SKM-1 treated with dmso at 0.1 percent for 144 hours (cell line): ENCODE measurements around the gene ADAM22.

ENCODE experiments used
- DNase-seq: peaks from one replicate; lab custom pipeline; 2025; ENCODE audit not compliant: unreplicated experiment; lab: John Stamatoyannopoulos, UW

The ADAM22 gene

GRCh38 chr7:87948371-87948770 is 14.3 kb downstream of the ADAM22 start:
- DNase-seq, result no peak

GRCh38 chr7:87959336-87959735 is 25.3 kb downstream of the ADAM22 start:
- DNase-seq, result no peak

GRCh38 chr7:87960239-87960638 is 26.2 kb downstream of the ADAM22 start:
- DNase-seq, result no peak

GRCh38 chr7:87961754-87962153 is 27.7 kb downstream of the ADAM22 start:
- DNase-seq, result no peak

GRCh38 chr7:87966271-87966670 is 32.2 kb downstream of the ADAM22 start:
- DNase-seq, result no peak

GRCh38 chr7:87968021-87968420 is 34.0 kb downstream of the ADAM22 start:
- no peak for DNase-seq

- DNase-seq, result no peak
Observed at GRCh38 chr7:87982116-87982515, 48.1 kb downstream of the ADAM22 start.

GRCh38 chr7:87984088-87984487 is 50.0 kb downstream of the ADAM22 start:
- DNase-seq, result no peak

- no peak for DNase-seq
Observed at GRCh38 chr7:87993269-87993668, 59.2 kb downstream of the ADAM22 start.

- no peak for DNase-seq
Observed at GRCh38 chr7:87999261-87999660, 65.2 kb downstream of the ADAM22 start.

GRCh38 chr7:88001744-88002530 is 67.9 kb downstream of the ADAM22 start:
- no peak for DNase-seq

GRCh38 chr7:88002617-88003016 is 68.6 kb downstream of the ADAM22 start:
- no peak for DNase-seq

GRCh38 chr7:88003581-88003980 is 69.5 kb downstream of the ADAM22 start:
- no peak for DNase-seq

- DNase-seq, result no peak
Observed at GRCh38 chr7:88005191-88005590, 71.1 kb downstream of the ADAM22 start.

GRCh38 chr7:88009651-88010050 is 75.6 kb downstream of the ADAM22 start:
- DNase-seq, result no peak

- no peak for DNase-seq
Observed at GRCh38 chr7:88012086-88012485, 78.0 kb downstream of the ADAM22 start.

GRCh38 chr7:88013981-88014380 is 79.9 kb downstream of the ADAM22 start:
- DNase-seq, result no peak

GRCh38 chr7:88014581-88014980 is 80.5 kb downstream of the ADAM22 start:
- no peak for DNase-seq

- no peak for DNase-seq
Observed at GRCh38 chr7:88015309-88015708, 81.3 kb downstream of the ADAM22 start.

- no peak for DNase-seq
Observed at GRCh38 chr7:88018501-88018900, 84.5 kb downstream of the ADAM22 start.

GRCh38 chr7:88020953-88021665 is 87.1 kb downstream of the ADAM22 start:
- DNase-seq, result no peak

- DNase-seq, result no peak
Observed at GRCh38 chr7:88027724-88028123, 93.7 kb downstream of the ADAM22 start.
